H9 (cell line): ENCODE data around the gene RASGEF1C. TPM values are rescaled to one million over a fixed set of nuclear protein-coding genes. Genes with fewer than 3 reads are reported as not detected.

Source experiments
- DNase-seq: peaks from one replicate; pipeline ENCODE4 v3.0.0-alpha.2; 2017
- H2AFZ ChIP-seq: one replicate; pipeline ENCODE4 v1.6.1; 2013; ENCODE audit warnings: mild to moderate bottlenecking, low read length, control low read depth, moderate library complexity
- H2AK5ac ChIP-seq: 2 replicates; pipeline ENCODE4 v1.6.1; 2013; ENCODE audit warnings: low read length, control low read depth, mixed read lengths; ENCODE audit not compliant: insufficient read length
- H2BK120ac ChIP-seq: one replicate; pipeline ENCODE4 v1.6.1; 2013; ENCODE audit warnings: low read depth, mild to moderate bottlenecking, low read length, control low read depth, inconsistent platforms; ENCODE audit not compliant: poor library complexity, severe bottlenecking
- H2BK12ac ChIP-seq: 2 replicates; pipeline ENCODE4 v1.6.1; 2013; ENCODE audit warnings: low read length, control low read depth, mixed read lengths, low read depth; ENCODE audit not compliant: insufficient read length
- H2BK15ac ChIP-seq: 2 replicates; pipeline ENCODE4 v1.6.1; 2013; ENCODE audit warnings: low read depth, low read length, control low read depth
- H2BK20ac ChIP-seq: one replicate; pipeline ENCODE4 v1.6.1; 2013; ENCODE audit warnings: low read depth, mild to moderate bottlenecking, low read length, control low read depth, inconsistent platforms; ENCODE audit not compliant: poor library complexity, severe bottlenecking
- H2BK5ac ChIP-seq: 2 replicates; pipeline ENCODE4 v1.6.1; 2013; ENCODE audit warnings: low read length, control low read depth, mixed read lengths; ENCODE audit not compliant: insufficient read length
- H3K14ac ChIP-seq: 2 replicates; pipeline ENCODE4 v1.6.1; 2013; ENCODE audit warnings: low read length, control low read depth; ENCODE audit not compliant: insufficient read depth
- H3K18ac ChIP-seq: 2 replicates; pipeline ENCODE4 v1.6.1; 2013; ENCODE audit warnings: low read depth, mild to moderate bottlenecking, mixed read lengths, low read length, control low read depth; ENCODE audit not compliant: insufficient read length
- H3K23ac ChIP-seq: 2 replicates; pipeline ENCODE4 v1.6.1; 2013; ENCODE audit warnings: low read length, control low read depth, mixed read lengths, low read depth; ENCODE audit not compliant: insufficient read length
- H3K23me2 ChIP-seq: 2 replicates; pipeline ENCODE4 v1.6.1; 2013; ENCODE audit warnings: low read depth, mild to moderate bottlenecking, mixed read lengths, low read length, control low read depth; ENCODE audit not compliant: insufficient read length, poor library complexity, severe bottlenecking
- H3K27ac ChIP-seq: 2 replicates; pipeline ENCODE4 v1.5.1; 2013; ENCODE audit warnings: low read length, control low read depth, mixed read lengths, low read depth; ENCODE audit not compliant: insufficient read length
- H3K27me3 ChIP-seq: 2 replicates; pipeline ENCODE4 v1.6.1; 2013; ENCODE audit warnings: low read length, control low read depth, inconsistent platforms; ENCODE audit not compliant: insufficient read depth
- H3K4ac ChIP-seq: 2 replicates; pipeline ENCODE4 v1.6.1; 2013; ENCODE audit warnings: low read depth, mild to moderate bottlenecking, control low read depth, inconsistent platforms, low read length, moderate library complexity
- H3K4me1 ChIP-seq: 2 replicates; pipeline ENCODE4 v1.6.1; 2013; ENCODE audit warnings: low read length, control low read depth, inconsistent platforms; ENCODE audit not compliant: insufficient read depth
- H3K4me2 ChIP-seq: 2 replicates; pipeline ENCODE4 v1.6.1; 2013; ENCODE audit warnings: low read length, control low read depth, mixed read lengths; ENCODE audit not compliant: insufficient read length, insufficient read depth
- H3K56ac ChIP-seq: 2 replicates; pipeline ENCODE4 v1.6.1; 2013; ENCODE audit warnings: low read depth, mild to moderate bottlenecking, mixed read lengths, low read length, control low read depth; ENCODE audit not compliant: insufficient read length
- H3K79me1 ChIP-seq: 2 replicates; pipeline ENCODE4 v1.6.1; 2013; ENCODE audit warnings: low read depth, mild to moderate bottlenecking, moderate library complexity, low read length, control low read depth, inconsistent platforms; ENCODE audit not compliant: insufficient read depth, poor library complexity, severe bottlenecking
- H3K79me2 ChIP-seq: 2 replicates; pipeline ENCODE4 v1.6.1; 2013; ENCODE audit warnings: low read length, control low read depth, inconsistent platforms; ENCODE audit not compliant: insufficient read depth
- H3K9ac ChIP-seq: 2 replicates; pipeline ENCODE4 v1.6.1; 2013; ENCODE audit warnings: low read length, control low read depth, mixed read lengths; ENCODE audit not compliant: insufficient read length; ENCODE audit errors: extremely low read depth
- H3K9me3 ChIP-seq: one replicate; pipeline ENCODE4 v1.6.1; 2013; ENCODE audit warnings: low read depth, low read length, inconsistent platforms; ENCODE audit not compliant: control insufficient read depth
- H3T11ph ChIP-seq: one replicate; pipeline ENCODE4 v1.6.1; 2013; ENCODE audit warnings: mild to moderate bottlenecking, low read length, control low read depth, inconsistent platforms
- H4K20me1 ChIP-seq: one replicate; pipeline ENCODE4 v1.6.1; 2013; ENCODE audit not compliant: control insufficient read depth, insufficient read length, insufficient read depth
- H4K5ac ChIP-seq: 2 replicates; pipeline ENCODE4 v1.6.1; 2013; ENCODE audit warnings: low read depth, mild to moderate bottlenecking, mixed read lengths, low read length, control low read depth; ENCODE audit not compliant: insufficient read length
- H4K8ac ChIP-seq: replicated peaks from 2 replicates; pipeline ENCODE4 v1.6.1; 2013; ENCODE audit warnings: low read length, control low read depth, mixed read lengths, low read depth; ENCODE audit not compliant: insufficient read length
- H4K91ac ChIP-seq: 2 replicates; pipeline ENCODE4 v1.6.1; 2013; ENCODE audit warnings: low read depth, mild to moderate bottlenecking, moderate library complexity, mixed read lengths, low read length, control low read depth; ENCODE audit not compliant: insufficient read length
- H3K27ac Mint-ChIP-seq, 3 experiments: 2 replicates in 2 of 3; 3 replicates in 1 of 3; pipeline ENCODE4 v1.8.0; 2020 to 2021; ENCODE audit warnings: mixed read lengths in 3 of 3, mild to moderate bottlenecking in 1 of 3, moderate library complexity in 1 of 3
- H3K27me3 Mint-ChIP-seq: 2 replicates; pipeline ENCODE4 v1.8.0; 2021; ENCODE audit warnings: low read depth, mild to moderate bottlenecking, moderate library complexity, mixed read lengths
- H3K36me3 Mint-ChIP-seq, 3 experiments: 2 replicates in 2 of 3; 3 replicates in 1 of 3; pipeline ENCODE4 v1.8.0; 2020 to 2021; ENCODE audit warnings: low read depth in 3 of 3, mixed read lengths in 3 of 3; ENCODE audit not compliant: insufficient read depth in 1 of 3
- H3K4me1 Mint-ChIP-seq, 2 experiments: 2 replicates each; pipeline ENCODE4 v1.8.0; 2020; ENCODE audit warnings: mixed read lengths in 2 of 2
- H3K4me3 Mint-ChIP-seq, 2 experiments: 2 replicates in 1 of 2; 3 replicates in 1 of 2; pipeline ENCODE4 v1.8.0; 2020 to 2021; ENCODE audit warnings: mild to moderate bottlenecking in 2 of 2, mixed read lengths in 2 of 2, moderate library complexity in 1 of 2
- H3K9me3 Mint-ChIP-seq, 2 experiments: 2 replicates in 1 of 2; 3 replicates in 1 of 2; pipeline ENCODE4 v1.8.0; 2020; ENCODE audit warnings: mild to moderate bottlenecking in 2 of 2, mixed read lengths in 2 of 2, moderate library complexity in 1 of 2
- WGBS: extraction: QIAGEN DNeasy Blood & Tissue Kit; methylation state at CpG from one replicate; pipeline ENCODE4 v1.1.7; 2013; ENCODE audit warnings: missing lambda C conversion rate, low lambda C conversion rate, mixed read lengths; ENCODE audit not compliant: insufficient read length; ENCODE audit errors: extremely low coverage; 5-methylcytosine and 5-hydroxymethylcytosine counted together
- total RNA-seq: library from RNA; stranded (reverse); gene quantifications from 2 replicates; pipeline ENCODE4 v1.2.1, GENCODE V29; 2021
- TF ChIP-seq, protein P1 (sequence below): fragments of 200-600 bp; sonication (generic); conservative IDR thresholded peaks from 3 replicates; pipeline ENCODE4 v1.8.0; 2021; ENCODE audit warnings: antibody characterized with exemption, mild to moderate bottlenecking

The RASGEF1C gene
- total RNA-seq, 1 experiment from 2014 or later = 0.83 TPM

DNA sequence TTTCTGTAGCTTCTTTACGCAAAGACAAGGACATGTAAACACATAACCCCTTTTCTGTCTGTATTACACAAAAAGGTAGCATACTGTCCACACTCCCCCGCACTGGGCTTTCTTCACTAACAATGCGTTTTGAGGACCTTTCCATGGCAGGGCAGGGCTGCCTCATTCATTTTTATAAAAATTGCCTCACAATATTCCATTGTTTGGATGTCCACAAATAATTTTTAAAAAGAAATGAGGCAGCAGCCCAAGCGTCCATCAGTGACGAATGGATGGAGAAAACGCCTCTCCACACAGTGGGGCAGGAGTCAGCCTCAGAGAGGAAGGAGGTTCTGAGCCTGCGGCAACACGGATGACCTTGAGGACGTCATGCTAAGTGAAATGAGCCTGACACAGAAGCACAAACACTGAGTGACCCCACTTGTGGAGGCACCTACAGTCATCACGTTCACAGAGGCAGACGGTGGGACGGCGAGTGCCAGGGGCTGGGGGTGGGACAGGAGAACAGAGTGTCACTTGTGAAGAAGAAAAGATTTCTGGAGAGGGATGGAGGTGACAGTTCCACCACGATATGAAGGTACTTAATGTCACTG, 67.8 kb downstream of the RASGEF1C start:
- H3K79me2 ChIP-seq = no peaks in the 10 kb centered on the region
- no peak overlapping the region for H3K23ac ChIP-seq
- no peak overlapping the region for H3K18ac ChIP-seq
- no peak overlapping the region for H3K9ac ChIP-seq
- no peak overlapping the region; the same call in 1 of the 2 replicates for H3K14ac ChIP-seq
- no peak overlapping the region for H4K5ac ChIP-seq
- H3K27me3 ChIP-seq = no peaks in the 10 kb centered on the region
- Mint-ChIP-seq H3K9me3 (no peaks in the 10 kb centered on the region; a peak in 2 of 5 replicates), H3K4me3 (no peak overlapping the region), H3K27ac (no peak overlapping the region), H3K36me3 (no peaks in the 10 kb centered on the region; a peak in 1 of 7 replicates), H3K4me1 (no peaks in the 10 kb centered on the region), H3K27me3 (peaks cover 13% of the 10 kb centered on the region)
- no peaks in the 10 kb centered on the region for H3K23me2 ChIP-seq
- H4K91ac ChIP-seq = no peak overlapping the region
- no peak overlapping the region for H2BK120ac ChIP-seq
- no peak overlapping the region for H2BK15ac ChIP-seq
- no peak overlapping the region for H3K27ac ChIP-seq
- H4K8ac ChIP-seq = no peak overlapping the region
- no peaks in the 10 kb centered on the region for H3K4me1 ChIP-seq
- no peak for DNase-seq
- H2BK12ac ChIP-seq = no peak overlapping the region
- no peak overlapping the region for H3K4me2 ChIP-seq
- H3K4ac ChIP-seq = no peak overlapping the region
- no peak overlapping the region for H2BK5ac ChIP-seq
- H3K56ac ChIP-seq = no peak overlapping the region
- no peaks in the 10 kb centered on the region for H3K9me3 ChIP-seq
- no peaks in the 10 kb centered on the region for H3K79me1 ChIP-seq
- no peak overlapping the region for H2AFZ ChIP-seq
- no peaks in the 10 kb centered on the region for H4K20me1 ChIP-seq
- H2BK20ac ChIP-seq = no peak overlapping the region
- H3T11ph ChIP-seq = no peak overlapping the region
- TF ChIP-seq, protein P1, sequence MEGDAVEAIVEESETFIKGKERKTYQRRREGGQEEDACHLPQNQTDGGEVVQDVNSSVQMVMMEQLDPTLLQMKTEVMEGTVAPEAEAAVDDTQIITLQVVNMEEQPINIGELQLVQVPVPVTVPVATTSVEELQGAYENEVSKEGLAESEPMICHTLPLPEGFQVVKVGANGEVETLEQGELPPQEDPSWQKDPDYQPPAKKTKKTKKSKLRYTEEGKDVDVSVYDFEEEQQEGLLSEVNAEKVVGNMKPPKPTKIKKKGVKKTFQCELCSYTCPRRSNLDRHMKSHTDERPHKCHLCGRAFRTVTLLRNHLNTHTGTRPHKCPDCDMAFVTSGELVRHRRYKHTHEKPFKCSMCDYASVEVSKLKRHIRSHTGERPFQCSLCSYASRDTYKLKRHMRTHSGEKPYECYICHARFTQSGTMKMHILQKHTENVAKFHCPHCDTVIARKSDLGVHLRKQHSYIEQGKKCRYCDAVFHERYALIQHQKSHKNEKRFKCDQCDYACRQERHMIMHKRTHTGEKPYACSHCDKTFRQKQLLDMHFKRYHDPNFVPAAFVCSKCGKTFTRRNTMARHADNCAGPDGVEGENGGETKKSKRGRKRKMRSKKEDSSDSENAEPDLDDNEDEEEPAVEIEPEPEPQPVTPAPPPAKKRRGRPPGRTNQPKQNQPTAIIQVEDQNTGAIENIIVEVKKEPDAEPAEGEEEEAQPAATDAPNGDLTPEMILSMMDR = no peak
- no CpG with 5 or more reads among the region's 14 CpGs for WGBS
- no peak overlapping the region for H2AK5ac ChIP-seq
